Left renal pelvis (tissue), 4 donors: ENCODE results near the gene TCEAL8. TPM values are rescaled to one million over a fixed set of nuclear protein-coding genes. Genes with fewer than 3 reads are reported as not detected.
A peak's percentile ranks its signal among the peaks of the same experiment; 100 is the strongest.
"Not testable (repeated sequence)": the region's sequence is repeated elsewhere in the genome, so short reads cannot be mapped to it uniquely, and the experiment has no call there.

ENCODE experiments used
- DNase-seq, 4 donors: peaks; one replicate each; pipeline ENCODE4 v3.0.0-alpha.2; 2013; ENCODE audit warnings: low read depth in 4 of 4, low spot score in 3 of 4
- polyA plus RNA-seq, 4 donors: library from polyadenylated mRNA; unstranded; fragments of 120-200 nt; gene quantifications; one replicate each; pipeline ENCODE4 v1.2.1, GENCODE V29; 2013; ENCODE audit not compliant: insufficient read length in 4 of 4

TCEAL8 gene, protein sequence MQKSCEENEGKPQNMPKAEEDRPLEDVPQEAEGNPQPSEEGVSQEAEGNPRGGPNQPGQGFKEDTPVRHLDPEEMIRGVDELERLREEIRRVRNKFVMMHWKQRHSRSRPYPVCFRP
- polyA plus RNA-seq: 100 to 1,000 TPM; 127 to 191 (median 158) TPM

DNA sequence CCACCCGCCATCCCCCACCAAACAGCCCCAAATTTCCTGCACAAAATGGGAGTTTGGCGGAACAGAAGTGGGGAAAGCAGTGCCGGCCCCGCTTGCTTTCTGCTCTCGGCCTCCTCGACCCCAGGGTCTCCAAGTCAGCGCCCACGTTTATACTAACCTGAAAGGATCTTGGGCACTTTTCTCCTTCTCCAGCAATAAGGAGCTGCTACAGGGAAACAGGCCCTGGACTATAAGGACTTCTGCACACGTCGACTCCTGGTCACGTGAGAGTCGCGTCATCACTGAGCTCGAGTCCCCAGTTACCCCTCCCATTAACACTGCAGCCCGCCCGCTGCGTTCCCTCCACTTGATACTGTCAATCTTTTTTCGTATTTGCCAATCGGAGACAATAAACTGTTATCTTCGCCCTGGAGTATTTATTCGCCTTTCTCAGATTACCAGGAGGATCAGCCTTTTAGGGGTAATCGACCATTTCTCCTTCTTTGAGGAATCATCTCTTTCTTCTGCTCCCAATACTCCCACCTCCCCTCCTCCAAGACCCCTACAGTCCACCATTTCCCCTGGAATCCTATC is at the start of gene TCEAL8:
Gene TCEAL8 (minus strand): TSS at position 235 of the 573 bp plus-strand sequence. CDS start 1,176 bp downstream, outside the sequence.
- peak; percentile 68 to 73 (median 70) for DNase-seq

DNA sequence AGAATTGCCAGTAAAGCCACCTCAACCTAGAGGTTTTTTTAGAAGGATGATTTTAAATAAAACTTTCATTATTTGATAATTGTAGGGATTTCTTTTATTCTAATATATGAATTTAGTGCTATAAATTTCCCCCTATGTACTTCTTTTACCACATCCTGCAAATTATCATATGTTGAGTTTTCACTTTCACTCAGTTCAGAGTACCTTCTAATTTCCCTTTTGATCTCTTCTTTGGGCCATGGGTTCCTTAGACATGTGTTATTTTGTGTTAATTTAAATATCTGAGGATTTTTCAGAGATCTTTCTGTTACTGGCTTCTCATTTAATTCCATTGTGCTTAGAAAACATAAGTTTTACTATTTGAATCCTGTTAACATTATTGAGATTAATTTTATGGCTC is 49.8 kb upstream of the TCEAL8 start:
- no peak for DNase-seq

DNA sequence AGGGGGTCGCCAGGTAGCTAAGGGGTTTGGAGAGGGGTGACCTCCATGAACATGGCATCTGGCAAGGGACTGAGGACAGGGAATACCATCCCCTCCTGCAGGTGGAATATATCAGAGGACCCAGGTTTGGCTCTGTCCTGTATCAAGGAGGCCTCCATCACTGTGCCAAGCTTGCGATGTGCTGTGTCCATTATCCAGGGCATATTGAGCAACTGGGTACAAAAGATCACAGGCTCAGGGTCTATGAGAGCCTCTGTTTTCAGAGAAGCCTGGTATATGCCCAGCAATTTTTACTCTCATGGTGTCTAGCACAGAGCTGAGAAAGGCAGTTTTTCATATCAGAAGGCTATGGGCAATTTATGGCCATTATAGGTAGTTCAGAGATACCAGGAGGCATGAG is 38.2 kb upstream of the TCEAL8 start:
- no peak for DNase-seq

DNA sequence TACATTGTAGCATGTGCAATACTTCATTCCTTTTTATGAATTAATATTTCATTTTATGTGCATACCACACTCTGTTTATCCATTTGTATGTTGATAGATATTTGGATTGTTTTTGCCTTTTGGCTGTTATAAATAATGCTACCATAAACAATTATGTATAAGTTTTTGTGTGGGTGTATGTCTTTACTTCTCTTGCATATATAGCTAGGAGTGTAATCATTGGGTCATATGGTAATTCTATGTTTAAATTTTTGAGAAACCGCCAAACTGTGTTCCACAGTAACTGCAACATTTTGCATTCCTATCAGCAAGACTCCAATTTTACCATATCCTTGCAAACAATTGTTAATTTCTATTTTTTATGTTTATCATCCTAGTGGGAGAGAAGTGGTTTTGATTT is 24.7 kb upstream of the TCEAL8 start:
- no peak for DNase-seq

DNA sequence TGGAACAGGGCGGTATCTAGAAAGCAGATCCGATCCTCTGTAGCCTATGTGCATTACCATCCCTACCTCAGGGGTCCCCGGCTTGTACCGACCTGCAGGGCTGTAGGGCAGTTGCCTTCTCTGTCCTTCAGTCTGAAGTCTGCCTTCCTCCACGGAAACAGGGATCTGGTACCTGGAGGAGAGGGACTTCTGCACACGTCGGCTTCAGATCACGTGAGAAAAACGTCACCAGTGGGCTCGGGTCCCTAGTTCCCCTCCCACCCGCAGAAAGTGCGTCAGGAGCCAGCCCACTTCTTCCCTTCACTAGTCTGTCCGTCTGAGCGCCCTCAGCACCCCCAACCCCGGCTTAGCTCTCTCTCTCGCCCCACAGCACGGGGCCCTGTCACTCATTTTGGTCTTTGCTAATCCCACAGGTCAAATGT is 21.6 kb upstream of the TCEAL8 start, which contains the start of gene TCEAL5:
Gene TCEAL5 (minus strand): TSS at position 170 of the 422 bp plus-strand sequence. CDS start 2,187 bp downstream, outside the sequence.
- no peak for DNase-seq

DNA sequence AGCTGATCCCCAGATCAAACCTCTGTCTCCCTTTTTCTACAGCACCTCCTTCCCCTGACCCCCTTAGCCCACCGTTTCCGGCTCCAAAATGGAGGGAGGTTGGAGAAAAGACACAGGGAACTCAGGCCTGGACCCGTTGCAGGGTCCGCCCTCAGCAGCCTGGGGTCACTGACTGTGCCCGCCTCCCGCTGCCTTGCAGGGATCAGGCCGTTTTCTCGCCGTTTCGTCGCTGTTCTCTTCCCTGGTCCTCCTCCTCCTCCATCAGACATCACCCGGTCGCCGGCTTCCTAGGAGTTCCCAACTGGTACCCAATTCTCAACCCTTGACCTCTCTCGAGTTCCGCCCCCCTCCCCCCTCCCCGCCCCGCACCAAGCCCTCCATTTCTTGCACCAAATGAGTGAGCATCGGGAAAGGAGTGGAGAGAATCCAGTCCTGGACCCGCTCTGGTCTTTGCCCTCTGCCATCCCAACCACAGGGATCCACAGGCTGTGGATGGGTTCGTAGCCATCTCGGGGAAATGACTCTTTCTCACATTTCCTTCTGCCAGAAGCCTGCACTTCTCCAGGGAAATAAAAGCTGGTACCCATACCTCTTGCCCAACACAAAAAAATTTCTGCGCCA is 21.1 kb upstream of the TCEAL8 start:
- DNase-seq: no peak

DNA sequence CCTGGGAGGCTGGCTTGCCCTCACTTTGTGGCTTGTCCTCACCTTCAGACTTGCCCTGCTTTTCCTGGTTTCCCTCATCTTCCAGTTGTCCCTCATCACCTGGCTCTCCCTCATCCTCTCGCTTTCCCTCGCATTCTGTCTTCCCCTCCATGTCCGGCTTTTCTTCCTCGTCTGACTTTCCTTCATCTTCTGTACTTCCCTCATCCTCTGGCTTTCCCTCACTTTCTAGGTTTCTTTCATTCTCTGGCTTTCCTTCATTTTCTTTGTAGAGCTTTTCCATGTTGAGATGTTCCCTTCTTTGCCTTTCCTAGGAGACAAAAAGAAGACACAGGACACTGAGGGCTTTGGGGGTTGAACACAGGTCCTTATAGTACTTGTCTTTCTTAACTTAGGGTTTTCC is 19.3 kb upstream of the TCEAL8 start:
- DNase-seq: no peak

DNA sequence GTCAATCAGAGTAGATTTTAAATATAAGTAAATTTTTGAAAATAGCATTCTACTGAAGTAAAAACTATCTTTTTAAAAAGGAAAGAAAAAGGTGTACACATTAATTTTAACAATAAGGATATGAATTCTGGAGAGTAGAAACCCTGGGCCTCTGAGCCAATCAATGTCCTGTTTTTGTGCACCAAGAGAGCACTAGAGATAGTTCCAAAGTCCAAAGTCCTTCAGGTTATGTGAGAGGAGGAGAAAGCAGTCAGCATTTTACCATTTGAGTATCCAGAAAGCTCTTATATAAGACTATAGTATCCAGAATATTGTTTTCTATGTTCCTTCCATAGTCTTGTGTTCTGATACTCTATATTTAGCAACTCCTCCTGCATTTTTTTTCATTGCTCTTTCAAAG is 3.3 kb upstream of the TCEAL8 start:
- DNase-seq: no peak

DNA sequence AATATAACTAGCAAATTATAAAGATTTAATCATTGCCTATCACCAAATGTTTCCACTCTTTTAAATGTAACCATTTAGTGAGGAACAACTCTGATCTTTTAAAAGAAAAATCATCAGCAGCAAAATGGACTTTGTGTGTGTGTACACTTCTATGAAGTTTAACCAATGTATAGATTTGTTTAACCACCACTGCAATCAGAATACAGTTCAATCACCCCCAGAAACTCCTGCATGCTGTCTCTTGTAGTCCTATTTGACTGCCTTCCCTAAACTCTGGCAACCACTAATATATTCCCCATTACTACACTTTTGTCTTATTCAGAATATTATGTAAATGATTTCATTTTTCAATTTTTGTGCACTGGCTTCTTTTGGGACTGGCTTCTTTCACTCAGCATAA is 1.7 kb upstream of the TCEAL8 start:
- no peak for DNase-seq

DNA sequence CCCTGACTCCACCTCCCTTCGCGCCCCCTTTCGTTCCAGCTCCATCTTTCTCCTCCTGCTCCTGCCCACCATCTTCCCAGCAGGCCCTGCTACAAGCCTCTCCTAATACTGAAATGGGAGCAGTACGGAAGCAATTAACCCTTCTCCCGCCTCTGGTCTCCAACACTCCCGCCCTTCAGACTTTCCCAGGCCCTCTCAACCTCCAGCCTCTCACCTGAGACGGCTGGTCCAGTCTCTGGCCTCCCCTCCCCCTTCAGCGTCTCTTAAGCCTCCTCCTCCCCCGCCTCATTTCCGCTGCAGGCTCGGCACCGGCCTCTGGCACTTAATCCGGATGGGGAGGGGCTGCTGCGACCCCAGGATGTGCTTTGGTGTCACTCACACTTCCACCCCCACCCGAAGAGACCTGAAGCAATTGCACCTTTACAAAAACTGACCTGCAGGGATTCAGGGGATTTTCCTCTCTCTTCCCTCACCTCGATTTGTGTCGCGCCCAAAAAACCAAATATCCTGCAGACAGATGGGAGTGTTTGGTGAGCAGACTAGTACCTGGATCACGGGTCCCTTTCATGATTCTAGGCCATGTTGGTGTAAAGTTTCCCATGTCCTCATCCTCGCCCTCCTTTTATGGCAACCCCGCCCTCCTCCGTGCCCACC is 657 bp downstream of the TCEAL8 start:
- DNase-seq: peak; percentile 68 to 76 (median 72)

DNA sequence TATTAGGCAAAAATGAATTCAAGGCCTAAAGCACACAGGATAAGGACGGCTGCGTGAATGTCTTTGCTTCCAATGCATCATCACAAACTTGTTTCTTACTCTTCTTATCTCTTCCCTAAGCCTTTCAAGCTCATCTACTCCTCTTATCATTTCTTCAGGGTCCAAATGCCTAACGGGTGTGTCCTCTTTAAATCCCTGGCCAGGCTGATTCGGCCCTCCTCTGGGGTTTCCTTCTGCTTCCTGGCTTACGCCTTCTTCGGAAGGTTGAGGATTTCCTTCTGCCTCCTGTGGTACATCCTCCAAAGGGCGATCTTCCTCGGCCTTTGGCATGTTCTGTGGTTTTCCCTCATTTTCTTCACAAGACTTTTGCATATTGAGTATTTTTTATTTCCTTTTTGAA is 1.3 kb downstream of the TCEAL8 start:
- DNase-seq: no peak

DNA sequence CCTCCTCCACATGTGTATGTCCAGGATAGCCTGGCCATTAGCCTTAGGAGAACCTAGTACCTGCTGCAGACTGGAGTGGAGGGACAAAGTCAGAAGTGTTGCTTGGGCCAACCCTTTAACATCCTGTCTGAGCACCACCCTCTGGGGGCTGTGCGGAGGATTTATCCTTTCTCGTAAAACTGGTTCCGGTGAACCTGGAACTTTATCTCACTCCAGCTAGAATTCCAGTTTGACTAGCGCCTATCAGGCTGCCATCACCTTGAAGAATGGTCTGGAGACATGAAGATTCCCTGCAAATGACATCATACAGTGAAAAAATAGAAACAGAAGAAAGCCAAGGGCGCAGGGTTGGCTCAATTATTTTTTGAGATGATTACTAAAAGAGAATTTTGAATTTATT is 4.0 kb downstream of the TCEAL8 start:
- DNase-seq: no peak

DNA sequence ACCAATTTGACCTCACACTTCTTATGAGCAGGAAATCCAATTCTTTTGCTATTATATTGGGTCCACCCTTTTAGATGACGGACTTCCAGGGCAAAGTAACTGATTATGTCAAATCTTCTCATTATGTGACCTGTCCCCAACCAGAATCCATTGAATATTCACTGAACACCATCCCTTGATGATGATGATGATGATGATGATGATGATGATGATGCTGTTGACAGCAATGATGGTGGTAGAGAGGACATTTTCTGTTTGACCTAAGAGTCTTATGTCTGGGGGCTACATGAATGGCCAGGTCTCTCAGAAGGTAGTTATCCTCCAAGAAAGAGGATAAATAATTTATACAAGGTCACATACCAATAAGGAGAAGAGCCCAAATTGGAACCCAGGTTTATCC is 5.2 kb downstream of the TCEAL8 start:
- DNase-seq: no peak

DNA sequence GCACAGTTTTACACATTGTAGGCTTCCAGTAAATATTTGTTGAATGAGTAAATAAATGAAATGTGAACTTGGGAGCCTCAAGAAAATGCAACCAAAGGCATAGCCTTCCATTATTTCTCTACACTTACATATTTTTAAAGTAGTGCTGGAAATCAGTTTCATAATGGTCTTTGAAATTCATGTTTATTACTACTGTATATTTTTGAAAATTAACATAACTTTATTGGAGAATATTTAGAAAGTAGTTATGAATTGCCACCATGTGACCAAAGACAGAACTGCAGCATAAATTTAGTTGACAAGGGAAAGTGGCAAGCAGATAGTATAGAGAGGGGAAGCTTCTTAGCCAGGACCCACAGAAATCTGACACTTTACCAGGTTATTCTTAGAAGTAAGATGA is 6.4 kb downstream of the TCEAL8 start:
- no peak for DNase-seq

DNA sequence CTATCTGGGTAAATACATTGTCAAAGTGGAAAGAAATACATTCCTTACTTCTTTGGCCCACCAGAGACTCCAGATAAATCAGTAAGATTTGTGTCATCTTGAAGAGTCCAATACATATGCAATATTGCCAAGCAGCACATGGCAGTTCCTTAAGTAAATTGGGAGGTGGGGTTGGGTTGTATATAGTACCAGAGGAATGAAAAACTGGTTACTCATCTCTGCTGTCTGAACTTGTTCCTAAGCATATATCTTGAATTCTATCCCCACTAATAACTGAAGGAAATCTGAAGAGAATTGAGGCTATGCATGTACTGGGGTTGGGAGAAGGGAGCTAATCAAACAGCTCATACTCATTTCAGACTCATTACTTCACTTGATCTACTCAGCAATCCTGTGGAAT is 14.8 kb downstream of the TCEAL8 start:
- DNase-seq: no peak

DNA sequence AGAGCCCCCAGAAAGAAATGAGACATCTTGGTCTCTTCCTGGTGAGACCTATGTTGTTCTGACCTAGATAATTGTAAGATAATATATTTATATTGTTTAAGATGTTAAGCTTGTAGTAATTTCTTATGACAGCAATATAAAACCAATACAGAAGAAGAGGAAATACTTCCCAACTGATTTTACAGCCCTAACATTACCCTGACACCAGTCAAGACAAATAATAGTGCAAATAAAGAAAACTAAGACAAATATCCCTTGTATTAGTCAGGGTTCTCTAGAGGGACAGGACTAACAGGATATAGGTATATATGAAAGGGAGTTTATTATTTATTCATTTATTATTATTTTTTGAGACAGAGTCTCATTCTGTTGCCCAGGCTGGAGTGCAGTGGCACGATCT is 18.7 kb downstream of the TCEAL8 start:
- DNase-seq: no peak

DNA sequence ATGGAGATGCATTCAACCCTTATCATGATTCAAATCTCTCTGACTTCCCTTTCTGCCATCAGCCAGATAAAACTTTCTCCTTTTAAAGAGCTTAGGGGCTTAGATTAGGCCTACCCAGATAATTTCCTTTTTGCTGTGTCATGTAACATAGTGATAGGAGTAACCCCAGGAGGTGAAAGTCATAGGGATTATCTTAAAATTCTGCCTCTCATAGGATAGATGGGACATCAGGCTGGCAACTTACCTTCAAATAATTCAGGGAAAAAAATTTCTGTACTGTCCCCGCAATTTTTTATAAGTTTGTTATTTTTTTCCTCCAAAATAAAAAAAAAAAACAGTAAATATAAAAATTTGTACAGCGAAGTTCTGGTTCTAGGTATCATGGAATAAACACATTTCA is 19.3 kb downstream of the TCEAL8 start:
- DNase-seq: not testable (repeated sequence)

DNA sequence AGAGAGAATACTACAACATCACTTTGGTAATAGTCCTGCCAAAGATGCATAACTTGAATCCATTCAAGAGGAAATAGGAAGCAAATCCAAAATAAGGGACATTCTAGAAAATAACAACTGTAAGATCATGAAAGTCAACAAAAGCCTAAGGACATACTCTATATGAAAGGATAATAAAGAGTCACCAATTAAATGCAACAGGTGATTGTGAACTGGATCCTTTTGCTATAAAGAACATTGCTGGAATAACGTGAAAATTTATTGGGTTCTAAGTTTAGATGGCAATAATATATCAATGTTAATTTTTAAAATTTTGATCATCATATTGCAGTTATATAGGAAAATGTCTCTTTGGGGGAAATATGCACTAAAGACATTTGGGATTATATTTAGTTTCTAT is 20.1 kb downstream of the TCEAL8 start:
- DNase-seq: no peak

DNA sequence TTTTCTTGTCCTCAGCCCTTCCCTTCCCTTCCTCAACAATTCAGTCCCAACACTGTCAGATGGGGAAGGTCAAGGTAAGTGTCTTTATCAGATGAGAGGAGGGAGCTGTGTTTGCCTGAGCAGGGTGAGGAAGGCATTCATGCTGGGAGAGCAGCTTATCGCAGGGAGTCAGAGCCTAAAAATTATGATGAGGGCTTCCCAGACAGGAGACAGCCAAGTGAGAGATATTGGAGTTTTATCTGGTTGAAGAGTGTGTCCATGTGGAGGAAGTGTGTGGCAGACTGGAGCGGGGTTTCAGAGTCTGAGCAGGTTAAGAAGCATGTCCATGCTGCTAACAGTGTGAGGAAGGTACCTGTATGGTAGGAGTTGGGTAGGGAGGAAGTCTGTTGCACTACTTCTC is 21.7 kb downstream of the TCEAL8 start:
- DNase-seq: no peak

DNA sequence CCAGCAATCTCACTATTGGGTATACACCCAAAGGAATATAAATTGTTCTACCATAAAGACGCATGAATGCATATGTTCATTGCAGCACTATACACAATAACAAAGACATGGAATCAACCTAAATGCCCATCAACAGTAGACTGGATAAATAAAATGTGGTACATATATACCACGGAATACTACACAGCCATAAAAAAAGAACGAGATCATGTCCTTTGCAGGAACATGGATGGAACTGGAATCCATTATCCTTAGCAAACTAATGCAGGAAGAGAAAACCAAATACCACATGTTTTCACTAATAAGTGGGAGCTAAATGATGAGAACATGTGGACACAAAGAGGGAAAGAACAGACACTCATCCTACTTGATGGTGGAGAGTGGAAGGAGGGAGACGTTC is 29.0 kb downstream of the TCEAL8 start:
- not testable (repeated sequence) for DNase-seq

DNA sequence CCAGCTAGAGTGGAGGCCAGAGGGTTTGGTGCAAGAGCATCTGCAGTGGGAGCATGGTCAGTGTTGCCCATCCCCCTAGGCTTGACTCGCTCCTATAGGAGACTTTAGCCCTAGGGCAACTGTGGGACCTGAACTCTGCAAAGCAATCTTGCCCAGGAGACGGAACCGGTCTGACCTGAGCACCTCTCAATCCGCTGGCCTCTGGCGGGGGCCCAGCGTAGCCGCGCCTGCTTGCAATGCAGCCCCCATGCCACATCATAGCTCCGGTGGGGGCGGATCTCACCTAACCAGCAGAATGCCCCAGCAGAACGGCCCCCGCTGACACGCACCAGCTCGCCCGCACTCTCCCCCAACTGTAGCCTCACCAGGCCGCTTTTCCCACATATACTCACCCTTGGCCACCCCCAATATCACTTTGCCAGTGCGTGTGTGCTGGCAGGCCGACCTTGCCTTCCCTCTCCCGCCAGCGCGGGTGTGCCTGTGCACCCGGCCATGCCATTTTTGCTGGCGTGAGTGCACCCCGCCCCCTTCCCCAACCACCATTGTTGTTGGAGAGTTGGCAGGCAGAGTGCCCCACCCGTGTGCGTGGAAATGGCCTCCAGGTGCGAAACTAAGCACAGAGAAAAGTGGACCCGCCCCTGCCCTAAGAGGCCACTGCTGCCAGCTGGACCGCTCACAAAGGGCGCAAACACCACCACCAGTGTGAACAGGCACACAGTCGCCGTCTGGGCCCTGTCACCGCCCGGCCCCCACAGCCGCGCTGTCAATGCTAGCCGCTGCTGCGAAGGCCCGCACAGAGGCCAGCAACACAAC is 34.2 kb downstream of the TCEAL8 start:
- no peak for DNase-seq
